Prostate gland (tissue), 2 donors: ENCODE measurements around the gene RNASEL. TPM values are rescaled to one million over a fixed set of nuclear protein-coding genes. Genes with fewer than 3 reads are reported as not detected.

ENCODE experiments used
- DNase-seq: peaks from one replicate; pipeline ENCODE4 v3.0.0-alpha.2; 2019; ENCODE audit warnings: low spot score
- H3K27ac ChIP-seq, 2 donors: fragments of 200-600 bp; sonication (generic); 2 replicates each; pipeline ENCODE4 v1.5.1; 2017 to 2019
- H3K27me3 ChIP-seq: fragments of 200-600 bp; sonication (generic); replicated peaks from 2 replicates; pipeline ENCODE4 v1.5.1; 2019; ENCODE audit not compliant: insufficient read depth
- H3K36me3 ChIP-seq, 2 donors: fragments of 200-600 bp; sonication (generic); 1 replicate in 1 of 2; 2 replicates in 1 of 2; pipeline versions ENCODE4 v1.5.1 to v1.8.1; 2017 to 2019
- H3K4me1 ChIP-seq: fragments of 200-600 bp; sonication (generic); replicated peaks from 2 replicates; pipeline ENCODE4 v1.5.1; 2019
- H3K4me3 ChIP-seq, 2 donors: fragments of 200-600 bp; sonication (generic); 2 replicates each; pipeline ENCODE4 v1.5.1; 2017 to 2019
- H3K9me3 ChIP-seq: fragments of 200-600 bp; sonication (generic); 2 replicates; pipeline ENCODE4 v1.5.1; 2017
- CTCF ChIP-seq, 4 experiments: fragments of 200-600 bp in 2 of 4; fragments of 450-650 bp in 2 of 4; sonication (generic) in 2 of 4; IDR thresholded peaks; 1 replicate in 3 of 4; 2 replicates in 1 of 4; pipeline ENCODE4 v1.5.1; 2016 to 2019; ENCODE audit warnings: antibody characterized with exemption in 4 of 4, mild to moderate bottlenecking in 2 of 4, moderate library complexity in 2 of 4
- POLR2A ChIP-seq: fragments of 450-650 bp; IDR thresholded peaks from one replicate; pipeline ENCODE4 v1.6.1; 2016; ENCODE audit warnings: antibody characterized with exemption, mild to moderate bottlenecking
- POLR2AphosphoS5 ChIP-seq: sonication (generic); formaldehyde crosslinking; IDR thresholded peaks from one replicate; pipeline ENCODE4 v1.6.1; 2017; ENCODE audit warnings: antibody characterized with exemption
- WGBS: methylation state at CpG from one replicate; pipeline ENCODE4 v1.1.5; 2018; 5-methylcytosine and 5-hydroxymethylcytosine counted together
- intact Hi-C: fragments of 100-400 bp; cut with DNase I; formaldehyde crosslinking; loops from one replicate; pipeline ENCODE4 v1.14.2; 2022
- total RNA-seq, 2 donors: library from RNA; depleted of rRNA; stranded (reverse); fragments of >200 nt; gene quantifications; one replicate each; pipeline ENCODE4 v1.1.0, GENCODE V29; 2016

RNASEL gene
- total RNA-seq, 2 donors from 2014 or later: 7.6 to 10.7 TPM

- Histone ChIP-seq H3K4me3 (no peak overlapping the region), H3K27me3 (no peaks in the 10 kb centered on the region), H3K9me3 (no peaks in the 10 kb centered on the region), H3K27ac (no peak overlapping the region), H3K36me3 (no peaks in the 10 kb centered on the region), H3K4me1 (peaks cover 3% of the 10 kb centered on the region)
- no peak for DNase-seq
- intact Hi-C loops: no loop called here
- TF ChIP-seq POLR2A (no peak), POLR2AphosphoS5 (no peak), CTCF (IDR thresholded peaks at IDR 0.05) (no peak)
Measured at GRCh38 chr1:182620924-182621585, 32.0 kb upstream of the RNASEL start.

- 54% methylated on average over 6 of the region's 6 CpGs for WGBS
- DNase-seq: no peak
- Histone ChIP-seq H3K27me3 (no peaks in the 10 kb centered on the region), H3K27ac (no peak overlapping the region), H3K4me3 (no peak overlapping the region), H3K36me3 (no peaks in the 10 kb centered on the region), H3K4me1 (peaks cover 10% of the 10 kb centered on the region), H3K9me3 (no peaks in the 10 kb centered on the region)
- TF ChIP-seq CTCF (IDR thresholded peaks at IDR 0.05): no peak
- no peak for TF ChIP-seq POLR2A
- TF ChIP-seq POLR2AphosphoS5: no peak
- intact Hi-C loops: no loop called here
Measured at GRCh38 chr1:182617734-182618351, 28.8 kb upstream of the RNASEL start.

- intact Hi-C loops: no loop called here
- 53% methylated on average over 4 of the region's 4 CpGs for WGBS
- DNase-seq: no peak
- Histone ChIP-seq H3K4me3 (no peak overlapping the region), H3K27me3 (no peaks in the 10 kb centered on the region), H3K27ac (no peak overlapping the region), H3K9me3 (no peaks in the 10 kb centered on the region), H3K4me1 (peaks cover 10% of the 10 kb centered on the region), H3K36me3 (no peaks in the 10 kb centered on the region)
- TF ChIP-seq CTCF (IDR thresholded peaks at IDR 0.05) (no peak), POLR2A (no peak), POLR2AphosphoS5 (no peak)
Measured at GRCh38 chr1:182617014-182617429, 28.0 kb upstream of the RNASEL start.

- Histone ChIP-seq H3K36me3 (no peaks in the 10 kb centered on the region), H3K4me1 (peaks cover 10% of the 10 kb centered on the region), H3K27ac (peak overlapping the region in 1 of 2 donors; percentile 81), H3K27me3 (no peaks in the 10 kb centered on the region), H3K4me3 (no peak overlapping the region), H3K9me3 (no peaks in the 10 kb centered on the region)
- DNase-seq: peak; percentile 64
- TF ChIP-seq POLR2AphosphoS5 (peak; percentile 21), CTCF (IDR thresholded peaks at IDR 0.05) (no peak)
- WGBS: 6% methylated on average over 17 of the region's 17 CpGs
- intact Hi-C loops: no loop called here
Measured at GRCh38 chr1:182616130-182617013, 27.3 kb upstream of the RNASEL start.
